Peyer's patch (tissue), 4 donors: Measurements from ENCODE around the gene WDR5. TPM values are rescaled to one million over a fixed set of nuclear protein-coding genes. Genes with fewer than 3 reads are reported as not detected.
A peak's percentile ranks its signal among the peaks of the same experiment; 100 is the strongest.

Source experiments
- DNase-seq, 3 donors: peaks; one replicate each; pipeline ENCODE4 v3.0.0-alpha.2; 2017 to 2019
- H3K27ac ChIP-seq, 4 donors: fragments of 200-600 bp; sonication (generic); one replicate each; pipeline ENCODE4 v1.5.1; 2016 to 2019
- H3K27me3 ChIP-seq, 2 donors: fragments of 200-600 bp; sonication (generic); one replicate each; pipeline ENCODE4 v1.5.1; 2019
- H3K36me3 ChIP-seq, 3 donors: fragments of 200-600 bp; sonication (generic); one replicate each; pipeline ENCODE4 v1.5.1; 2016 to 2019
- H3K4me1 ChIP-seq, 4 donors: fragments of 200-600 bp; sonication (generic); one replicate each; pipeline ENCODE4 v1.5.1; 2016 to 2019
- H3K4me3 ChIP-seq, 4 donors: fragments of 200-600 bp; sonication (generic); 1 replicate in 3 of 4; 2 replicates in 1 of 4; pipeline ENCODE4 v1.5.1; 2016 to 2019; ENCODE audit warnings: mild to moderate bottlenecking in 1 of 4
- H3K9me3 ChIP-seq, 4 donors: fragments of 200-600 bp; sonication (generic); one replicate each; pipeline ENCODE4 v1.5.1; 2016 to 2019; ENCODE audit warnings: mild to moderate bottlenecking in 1 of 4
- POLR2A ChIP-seq, 2 donors: fragments of 450-650 bp; IDR thresholded peaks; one replicate each; pipeline ENCODE4 v1.5.1; 2017; ENCODE audit warnings: antibody characterized with exemption in 2 of 2, mild to moderate bottlenecking in 2 of 2, moderate library complexity in 2 of 2
- total RNA-seq, 4 donors: library from RNA; depleted of rRNA; stranded (reverse); fragments of >200 nt; gene quantifications; one replicate each; pipeline ENCODE4 v1.1.0, GENCODE V29; 2016
- TF ChIP-seq, protein P1 (sequence below), 6 experiments: fragments of 450-650 bp in 4 of 6; fragments of 200-600 bp in 2 of 6; sonication (generic) in 1 of 6; IDR thresholded peaks; one replicate each; pipeline ENCODE4 v1.5.1; 2017 to 2019; ENCODE audit warnings: antibody characterized with exemption in 6 of 6, mild to moderate bottlenecking in 3 of 6, moderate library complexity in 1 of 6

The WDR5 gene
- total RNA-seq, 4 donors from 2014 or later, result 21.4 to 34.7 (median 24.2) TPM

DNA sequence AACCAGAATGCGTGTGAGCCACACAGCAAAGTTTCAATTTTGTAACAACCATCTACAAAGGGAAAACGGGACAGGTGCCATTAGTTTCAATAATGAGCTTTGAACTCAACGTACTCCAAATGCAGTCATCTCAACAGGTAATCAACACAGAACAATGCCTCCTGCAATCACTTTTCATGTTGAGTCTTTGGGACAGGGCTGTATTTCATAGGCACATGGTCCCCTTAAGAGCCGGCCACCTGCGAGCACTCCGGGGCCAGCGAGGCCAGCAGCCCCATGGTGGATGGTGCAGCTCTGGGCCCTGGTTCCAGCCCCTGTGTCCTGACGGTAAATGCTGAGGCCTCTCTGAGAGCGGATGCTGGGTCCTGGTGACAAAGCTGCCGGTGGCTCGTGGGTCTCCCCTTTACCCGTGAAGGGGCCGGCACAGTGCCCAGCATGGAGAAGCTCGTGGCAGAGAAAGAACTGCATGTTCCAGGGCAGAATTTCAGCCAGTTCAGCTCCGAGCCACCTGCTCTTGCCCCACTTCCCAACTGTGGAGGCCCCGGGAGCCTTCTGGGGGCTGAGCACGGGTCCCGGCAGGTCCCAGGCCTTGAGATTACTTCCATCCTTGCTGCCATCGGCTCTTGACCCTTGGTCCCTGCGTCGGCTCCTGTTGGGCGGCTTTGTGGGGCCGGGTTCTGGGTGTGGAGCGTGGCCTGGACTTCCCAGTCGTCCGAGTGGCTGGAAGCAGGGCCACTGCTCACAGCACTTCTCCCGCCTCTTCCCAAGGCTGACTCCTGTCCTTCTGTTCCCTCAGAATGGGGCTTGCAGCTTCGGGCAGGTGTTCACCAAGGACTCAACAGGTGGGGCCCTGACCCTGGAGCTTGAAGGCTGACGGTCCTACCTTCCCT lies 54.6 kb downstream of the WDR5 start:
- no peaks in the 10 kb centered on the region for H3K9me3 ChIP-seq
- no peak overlapping the region for H3K4me3 ChIP-seq
- peak overlapping the region in 1 of 4 donors; percentile 30 for H3K27ac ChIP-seq
- DNase-seq, result peak in 2 of 3 donors; percentile 37 to 42
- TF ChIP-seq, protein P1, sequence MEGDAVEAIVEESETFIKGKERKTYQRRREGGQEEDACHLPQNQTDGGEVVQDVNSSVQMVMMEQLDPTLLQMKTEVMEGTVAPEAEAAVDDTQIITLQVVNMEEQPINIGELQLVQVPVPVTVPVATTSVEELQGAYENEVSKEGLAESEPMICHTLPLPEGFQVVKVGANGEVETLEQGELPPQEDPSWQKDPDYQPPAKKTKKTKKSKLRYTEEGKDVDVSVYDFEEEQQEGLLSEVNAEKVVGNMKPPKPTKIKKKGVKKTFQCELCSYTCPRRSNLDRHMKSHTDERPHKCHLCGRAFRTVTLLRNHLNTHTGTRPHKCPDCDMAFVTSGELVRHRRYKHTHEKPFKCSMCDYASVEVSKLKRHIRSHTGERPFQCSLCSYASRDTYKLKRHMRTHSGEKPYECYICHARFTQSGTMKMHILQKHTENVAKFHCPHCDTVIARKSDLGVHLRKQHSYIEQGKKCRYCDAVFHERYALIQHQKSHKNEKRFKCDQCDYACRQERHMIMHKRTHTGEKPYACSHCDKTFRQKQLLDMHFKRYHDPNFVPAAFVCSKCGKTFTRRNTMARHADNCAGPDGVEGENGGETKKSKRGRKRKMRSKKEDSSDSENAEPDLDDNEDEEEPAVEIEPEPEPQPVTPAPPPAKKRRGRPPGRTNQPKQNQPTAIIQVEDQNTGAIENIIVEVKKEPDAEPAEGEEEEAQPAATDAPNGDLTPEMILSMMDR (IDR thresholded peaks at IDR 0.05), result no peak
- TF ChIP-seq POLR2A (IDR thresholded peaks at IDR 0.05), result no peak
- H3K36me3 ChIP-seq, result no peaks in the 10 kb centered on the region
- H3K27me3 ChIP-seq, result no peaks in the 10 kb centered on the region
- H3K4me1 ChIP-seq, result peaks cover 0 to 11% (median 0%) of the 10 kb centered on the region in 4 donors

DNA sequence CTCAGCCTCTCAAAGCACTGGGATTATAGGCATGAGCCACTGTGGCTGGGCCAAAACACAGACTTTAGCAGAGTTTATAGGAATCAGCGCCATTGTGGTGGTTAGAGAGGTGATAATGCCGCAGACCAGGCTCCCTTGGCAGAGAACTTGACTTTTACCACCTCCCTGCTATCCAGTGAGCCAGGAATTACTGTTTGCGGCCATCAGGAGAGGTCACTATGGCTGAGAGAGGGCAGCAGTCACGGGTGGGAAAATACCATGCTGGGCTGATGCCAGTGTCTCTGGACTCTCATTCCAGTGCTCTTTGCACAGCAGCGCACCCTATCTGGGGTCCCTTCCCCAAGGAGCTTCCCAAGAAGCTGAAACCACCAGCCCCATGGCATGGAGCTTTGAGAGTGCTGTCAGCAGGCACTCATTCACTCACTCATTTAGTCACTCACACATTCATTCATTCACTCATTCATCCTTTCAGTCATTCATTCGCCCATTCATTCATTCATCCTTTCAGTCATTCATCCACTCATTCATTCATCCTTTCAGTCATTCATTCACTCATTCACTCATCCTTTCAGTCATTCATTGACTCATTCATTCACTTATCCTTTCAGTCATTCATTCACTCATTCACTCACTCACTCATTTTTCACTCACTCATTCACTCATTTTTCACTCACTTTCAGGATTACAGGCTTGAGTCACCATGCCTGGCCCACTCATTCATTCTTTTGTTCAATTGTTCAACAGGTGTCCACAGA lies 55.8 kb downstream of the WDR5 start:
- DNase-seq, result no peak
- Histone ChIP-seq H3K27me3 (no peaks in the 10 kb centered on the region), H3K4me1 (peaks cover 0 to 11% (median 0%) of the 10 kb centered on the region in 4 donors), H3K9me3 (no peaks in the 10 kb centered on the region), H3K4me3 (no peak overlapping the region), H3K36me3 (no peaks in the 10 kb centered on the region), H3K27ac (no peak overlapping the region)
- TF ChIP-seq, protein P1 (IDR thresholded peaks at IDR 0.05), result no peak
- no peak for TF ChIP-seq POLR2A (IDR thresholded peaks at IDR 0.05)

GRCh38 chr9:134192311-134192950 lies 56.5 kb downstream of the WDR5 start:
- Histone ChIP-seq H3K36me3 (no peaks in the 10 kb centered on the region), H3K4me1 (peaks cover 0 to 11% (median 0%) of the 10 kb centered on the region in 4 donors), H3K4me3 (no peak overlapping the region), H3K27ac (no peak overlapping the region), H3K9me3 (no peaks in the 10 kb centered on the region), H3K27me3 (no peaks in the 10 kb centered on the region)
- DNase-seq, result peak in 1 of 3 donors; percentile 34
- TF ChIP-seq POLR2A (IDR thresholded peaks at IDR 0.05), result no peak
- TF ChIP-seq, protein P1 (IDR thresholded peaks at IDR 0.05), result no peak

DNA sequence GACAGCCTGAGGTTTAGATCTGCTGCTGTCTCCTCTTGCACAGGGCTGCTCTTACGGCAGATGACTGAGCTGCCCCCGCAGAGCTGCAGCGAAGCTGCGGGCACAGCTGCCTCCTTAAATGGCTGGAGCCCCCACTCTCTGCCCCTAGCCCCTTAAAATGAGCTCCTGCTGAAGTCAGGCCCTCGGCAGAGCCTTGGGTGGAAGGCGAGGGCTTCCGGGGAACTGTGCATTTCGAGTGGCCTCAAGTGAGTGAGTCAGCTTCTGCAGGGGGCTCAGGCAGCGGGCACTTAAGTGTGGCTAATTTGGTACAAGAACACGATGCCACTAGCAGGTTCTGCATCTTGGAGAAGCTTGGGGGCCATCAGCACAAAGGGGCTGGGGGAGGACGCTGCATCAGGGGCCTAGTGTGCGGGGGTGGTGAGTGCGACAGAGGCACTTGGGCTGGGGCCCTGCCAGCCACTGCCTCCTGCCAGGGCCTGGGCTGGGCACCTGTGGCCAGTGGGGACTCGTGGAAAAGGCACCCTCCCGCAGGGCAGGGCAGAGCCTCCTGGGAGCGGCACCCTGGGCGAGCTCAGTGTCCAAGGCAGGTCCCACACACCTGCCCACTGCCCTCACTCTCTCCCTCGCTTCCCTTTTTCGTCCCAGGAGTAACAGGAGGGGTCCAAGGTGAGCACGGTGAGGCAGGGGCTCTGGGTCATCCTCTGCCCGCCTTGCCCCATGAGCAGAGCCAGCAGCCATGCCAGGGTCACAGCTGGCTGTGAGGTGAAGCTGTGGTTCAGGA lies 57.3 kb downstream of the WDR5 start:
- no peaks in the 10 kb centered on the region for H3K36me3 ChIP-seq
- DNase-seq, result peak in 1 of 3 donors; percentile 36
- H3K27ac ChIP-seq, result no peak overlapping the region
- H3K9me3 ChIP-seq, result no peaks in the 10 kb centered on the region
- no peaks in the 10 kb centered on the region for H3K27me3 ChIP-seq
- TF ChIP-seq, protein P1 (IDR thresholded peaks at IDR 0.05), result no peak
- TF ChIP-seq POLR2A (IDR thresholded peaks at IDR 0.05), result no peak
- no peak overlapping the region for H3K4me3 ChIP-seq
- H3K4me1 ChIP-seq, result peaks cover 0 to 8% (median 0%) of the 10 kb centered on the region in 4 donors
